SJCRH30 (cell line): ENCODE data around the gene MRPS9. TPM values are rescaled to one million over a fixed set of nuclear protein-coding genes. Genes with fewer than 3 reads are reported as not detected.

Source experiments
- DNase-seq, 2 experiments: peaks; one replicate each; pipeline ENCODE4 v3.0.0-alpha.2; 2015 to 2020
- H3K27ac ChIP-seq: fragments of 250-450 bp; sonication (Bioruptor Pico); 2 replicates; pipeline ENCODE4 v1.5.1; 2020; ENCODE audit warnings: mild to moderate bottlenecking, moderate library complexity
- H3K27me3 ChIP-seq: fragments of 250-450 bp; sonication (Bioruptor Pico); 2 replicates; pipeline ENCODE4 v1.5.1; 2020; ENCODE audit warnings: mild to moderate bottlenecking, moderate library complexity
- H3K36me3 ChIP-seq: fragments of 250-450 bp; sonication (Bioruptor Pico); 2 replicates; pipeline ENCODE4 v1.5.1; 2020; ENCODE audit warnings: mild to moderate bottlenecking, moderate library complexity
- H3K4me1 ChIP-seq: fragments of 250-450 bp; sonication (Bioruptor Pico); 2 replicates; pipeline ENCODE4 v1.5.1; 2020; ENCODE audit warnings: mild to moderate bottlenecking, moderate library complexity
- H3K4me3 ChIP-seq: fragments of 250-450 bp; sonication (Bioruptor Pico); 2 replicates; pipeline ENCODE4 v1.5.1; 2020; ENCODE audit warnings: mild to moderate bottlenecking, moderate library complexity
- H3K9me3 ChIP-seq: fragments of 250-450 bp; sonication (Bioruptor Pico); replicated peaks from 2 replicates; pipeline ENCODE4 v1.5.1; 2020; ENCODE audit warnings: mild to moderate bottlenecking, moderate library complexity
- total RNA-seq: library from RNA; depleted of rRNA; stranded (reverse); fragments of >200 nt; shearing (Covaris generic); gene quantifications from 2 replicates; pipeline ENCODE4 v1.2.3, GENCODE V29; 2014

Gene MRPS9
- total RNA-seq, 1 experiment from 2014 or later = 54.5 TPM

DNA sequence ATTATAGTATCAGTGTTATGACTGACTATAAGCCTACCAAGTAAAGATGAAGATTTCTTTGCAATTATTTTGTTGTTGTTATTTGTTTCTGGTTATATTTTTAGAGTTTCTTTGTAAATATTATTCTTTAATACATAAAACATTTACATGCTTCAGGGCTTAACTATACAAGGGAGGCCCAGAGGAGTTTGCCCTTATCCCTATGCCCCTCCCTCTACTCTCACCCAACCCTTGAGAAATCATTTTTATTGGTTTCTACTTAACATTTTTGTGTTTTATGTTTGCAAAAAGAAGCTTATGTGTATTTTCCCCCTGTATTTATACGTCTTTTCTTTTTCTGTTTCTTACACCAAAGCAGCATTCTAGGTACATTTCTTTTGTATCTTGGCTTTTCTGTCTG, 30.5 kb downstream of the MRPS9 start:
- H3K4me3 ChIP-seq = no peak overlapping the region
- no peak overlapping the region for H3K27ac ChIP-seq
- H3K27me3 ChIP-seq = no peaks in the 10 kb centered on the region
- H3K4me1 ChIP-seq = no peaks in the 10 kb centered on the region
- no peaks in the 10 kb centered on the region for H3K36me3 ChIP-seq
- no peak for DNase-seq
- H3K9me3 ChIP-seq = no peaks in the 10 kb centered on the region

DNA sequence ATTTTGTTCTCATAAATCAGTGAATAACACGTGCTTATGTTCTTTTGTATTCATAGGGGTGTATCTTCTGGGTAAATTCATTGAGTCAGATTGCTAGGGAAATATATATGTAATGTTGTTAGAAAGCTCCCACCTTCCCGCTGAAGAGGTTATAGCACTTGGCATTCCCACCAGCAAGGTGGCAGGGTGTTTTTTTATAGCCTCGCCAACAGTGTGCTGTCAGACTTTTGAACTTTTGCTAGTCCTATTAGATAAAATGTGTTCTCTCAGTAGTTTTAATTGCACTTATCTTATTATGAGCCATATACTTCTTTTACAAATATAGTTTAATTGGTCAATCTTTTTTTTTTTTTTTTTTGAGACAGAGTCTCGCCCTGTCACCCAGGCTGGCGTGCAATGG, 31.0 kb downstream of the MRPS9 start:
- H3K9me3 ChIP-seq = no peaks in the 10 kb centered on the region
- no peak overlapping the region for H3K27ac ChIP-seq
- no peaks in the 10 kb centered on the region for H3K4me1 ChIP-seq
- H3K36me3 ChIP-seq = no peaks in the 10 kb centered on the region; the same call in 1 of the 2 replicates
- DNase-seq = no peak
- no peak overlapping the region for H3K4me3 ChIP-seq
- no peaks in the 10 kb centered on the region for H3K27me3 ChIP-seq

DNA sequence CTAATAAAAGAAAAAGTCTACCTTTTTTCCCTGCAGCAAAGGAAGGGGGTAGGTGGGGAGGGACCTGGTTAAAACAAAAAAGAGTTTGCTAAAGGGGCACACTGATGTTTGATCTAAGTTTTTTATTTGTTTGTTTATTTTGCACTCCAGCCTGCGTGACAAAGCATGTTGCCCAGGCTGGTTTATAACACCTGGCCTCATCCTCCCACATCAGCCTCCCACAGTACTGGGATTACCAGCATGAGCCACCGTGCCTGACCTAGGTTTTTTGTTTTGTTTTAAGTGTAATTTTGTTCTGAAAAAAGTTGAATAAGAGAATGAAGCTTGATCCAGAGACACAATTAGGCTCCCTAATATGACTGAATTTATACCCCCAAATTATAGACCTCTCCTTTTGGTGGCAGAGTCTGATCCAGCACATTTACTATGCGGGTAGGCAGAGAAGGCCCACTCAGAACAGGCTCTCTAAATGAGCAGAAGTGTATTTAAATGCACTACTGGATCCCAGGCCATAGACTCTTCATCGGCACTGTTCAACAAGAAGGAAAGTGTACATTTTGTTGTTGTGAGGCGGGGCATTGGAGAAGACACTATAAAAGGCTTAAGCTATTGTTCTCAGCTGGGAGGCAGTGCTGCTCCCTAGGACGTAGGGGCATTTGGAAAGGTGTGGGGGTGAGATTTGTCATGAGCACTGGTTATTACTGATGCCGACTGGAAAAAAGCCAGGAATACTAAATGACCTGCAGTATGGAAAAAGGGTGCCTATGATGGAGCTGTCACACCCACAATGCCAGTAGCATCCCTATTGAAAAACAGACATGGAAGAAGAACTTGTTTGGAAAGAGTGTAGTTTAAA, 32.4 kb downstream of the MRPS9 start:
- Histone ChIP-seq H3K27ac (no peak overlapping the region), H3K9me3 (no peaks in the 10 kb centered on the region), H3K4me3 (no peak overlapping the region), H3K4me1 (no peaks in the 10 kb centered on the region), H3K36me3 (no peaks in the 10 kb centered on the region; the same call in 1 of the 2 replicates), H3K27me3 (no peaks in the 10 kb centered on the region)
- DNase-seq = no peak

GRCh38 chr2:105071379-105071778, 33.5 kb downstream of the MRPS9 start:
- DNase-seq = no peak
- H3K27me3 ChIP-seq = no peaks in the 10 kb centered on the region

DNA sequence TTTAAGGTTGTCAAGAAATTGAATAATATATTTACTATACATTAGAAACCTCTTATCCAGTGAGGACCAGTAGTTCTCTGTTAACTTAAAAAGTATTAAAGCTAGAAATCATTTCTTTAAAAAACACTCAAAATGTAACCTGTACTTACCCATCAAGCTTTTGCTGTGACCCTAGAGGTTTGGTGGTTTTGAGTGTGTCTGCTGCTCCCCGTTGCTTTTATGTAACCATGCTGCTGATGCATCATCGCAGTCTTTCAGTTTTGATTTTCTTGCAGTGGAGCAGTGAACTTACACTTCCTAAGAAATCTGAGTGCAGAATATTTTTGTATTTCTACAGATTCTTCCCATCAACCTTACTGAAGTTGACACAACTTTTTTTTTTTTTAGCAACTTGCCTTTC, 34.2 kb downstream of the MRPS9 start:
- no peak for DNase-seq
- Histone ChIP-seq H3K36me3 (no peaks in the 10 kb centered on the region; the same call in 1 of the 2 replicates), H3K4me3 (no peak overlapping the region), H3K9me3 (no peaks in the 10 kb centered on the region), H3K4me1 (no peaks in the 10 kb centered on the region), H3K27me3 (no peaks in the 10 kb centered on the region), H3K27ac (no peak overlapping the region)

More at GRCh38 chr2:105071379-105071778, 33.5 kb downstream of the MRPS9 start:
- Histone ChIP-seq H3K36me3 (no peaks in the 10 kb centered on the region; the same call in 1 of the 2 replicates), H3K4me1 (no peaks in the 10 kb centered on the region), H3K27ac (no peak overlapping the region), H3K4me3 (no peak overlapping the region), H3K9me3 (no peaks in the 10 kb centered on the region)

DNA sequence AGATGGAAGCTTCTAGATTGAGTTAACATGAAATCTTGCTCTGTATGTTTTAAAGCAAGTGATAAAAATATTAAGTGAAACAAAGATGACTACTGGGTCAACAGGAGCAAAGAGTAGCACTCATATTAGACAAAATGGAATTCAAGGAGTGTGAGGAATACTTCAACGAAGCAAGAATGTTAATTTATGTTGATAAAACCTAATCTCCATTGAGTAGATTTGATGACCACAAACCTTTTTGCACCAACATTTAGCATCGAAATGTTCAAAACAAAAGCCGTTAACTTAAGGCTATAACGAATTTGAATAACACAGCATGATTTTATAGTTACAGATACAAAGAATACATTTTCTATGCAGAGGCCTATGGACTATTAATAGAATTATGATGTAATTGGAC, 35.7 kb downstream of the MRPS9 start:
- no peak overlapping the region for H3K4me3 ChIP-seq
- no peaks in the 10 kb centered on the region for H3K4me1 ChIP-seq
- H3K27ac ChIP-seq = no peak overlapping the region
- H3K9me3 ChIP-seq = no peaks in the 10 kb centered on the region
- no peak for DNase-seq
- H3K27me3 ChIP-seq = no peaks in the 10 kb centered on the region
- H3K36me3 ChIP-seq = no peaks in the 10 kb centered on the region; the same call in 1 of the 2 replicates

- no peaks in the 10 kb centered on the region for H3K9me3 ChIP-seq
These were observed 38.3 kb downstream of the MRPS9 start for GRCh38 chr2:105076121-105076520.

DNA sequence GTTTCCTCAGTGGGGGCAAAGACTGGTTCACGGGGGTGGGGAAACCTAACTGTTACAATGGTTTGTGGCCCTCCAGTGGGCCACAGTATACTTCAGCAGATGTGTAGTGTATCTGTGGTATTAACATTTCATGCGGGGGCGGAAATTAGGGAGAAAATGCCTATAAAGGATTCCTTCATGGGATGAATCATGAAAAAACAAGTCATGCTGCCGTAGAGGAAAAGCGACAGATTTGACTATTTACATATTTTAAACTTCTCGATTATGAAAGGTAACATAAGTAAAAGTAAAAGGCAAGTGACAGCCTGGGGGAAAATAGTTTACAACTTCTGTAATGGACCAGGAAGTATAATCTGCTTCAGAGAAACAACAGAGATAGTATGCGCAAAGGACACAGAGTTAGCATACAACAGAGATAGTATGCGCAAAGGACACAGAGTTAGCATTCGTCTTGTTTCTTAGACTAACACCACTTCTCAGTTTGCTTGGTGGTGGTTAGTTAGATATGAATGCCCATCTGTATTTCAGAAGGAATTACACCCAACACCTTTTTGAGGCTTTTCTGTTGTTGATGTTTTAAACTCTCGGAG, 41.1 kb downstream of the MRPS9 start:
- DNase-seq = no peak
- H3K36me3 ChIP-seq = no peaks in the 10 kb centered on the region
- H3K27ac ChIP-seq = no peak overlapping the region
- H3K4me3 ChIP-seq = no peak overlapping the region
- no peaks in the 10 kb centered on the region for H3K9me3 ChIP-seq
- H3K4me1 ChIP-seq = peaks cover 28% of the 10 kb centered on the region
- H3K27me3 ChIP-seq = no peaks in the 10 kb centered on the region

More at GRCh38 chr2:105076121-105076520, 38.3 kb downstream of the MRPS9 start:
- H3K27me3 ChIP-seq = no peaks in the 10 kb centered on the region
- peaks cover 18% of the 10 kb centered on the region for H3K4me1 ChIP-seq
- no peaks in the 10 kb centered on the region; the same call in 1 of the 2 replicates for H3K36me3 ChIP-seq
- H3K27ac ChIP-seq = no peak overlapping the region
- H3K4me3 ChIP-seq = no peak overlapping the region
- DNase-seq = no peak

DNA sequence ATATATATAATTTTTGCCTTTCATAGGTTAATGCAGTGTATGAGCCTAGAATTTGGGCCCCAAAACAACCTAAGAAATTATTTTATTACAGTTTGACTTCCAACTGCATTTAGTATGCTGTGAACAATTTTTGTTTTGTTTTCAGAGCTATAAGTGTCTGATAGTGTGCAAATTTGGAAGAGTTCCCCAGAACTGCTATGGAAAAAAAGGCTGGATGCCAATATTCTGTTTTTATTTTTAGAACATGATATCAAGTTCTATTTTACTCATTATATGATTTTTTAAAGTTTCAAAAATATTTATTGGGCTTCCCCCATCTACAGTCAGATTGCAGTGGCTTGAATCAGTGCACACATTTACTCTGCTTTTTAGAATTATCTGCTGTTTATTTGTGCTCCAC, 42.6 kb downstream of the MRPS9 start:
- DNase-seq = no peak
- peaks cover 28% of the 10 kb centered on the region for H3K4me1 ChIP-seq
- H3K9me3 ChIP-seq = no peaks in the 10 kb centered on the region
- H3K27ac ChIP-seq = peak overlapping the region; percentile 70
- H3K4me3 ChIP-seq = peak overlapping the region; percentile 40
- no peaks in the 10 kb centered on the region for H3K36me3 ChIP-seq
- no peaks in the 10 kb centered on the region for H3K27me3 ChIP-seq

DNA sequence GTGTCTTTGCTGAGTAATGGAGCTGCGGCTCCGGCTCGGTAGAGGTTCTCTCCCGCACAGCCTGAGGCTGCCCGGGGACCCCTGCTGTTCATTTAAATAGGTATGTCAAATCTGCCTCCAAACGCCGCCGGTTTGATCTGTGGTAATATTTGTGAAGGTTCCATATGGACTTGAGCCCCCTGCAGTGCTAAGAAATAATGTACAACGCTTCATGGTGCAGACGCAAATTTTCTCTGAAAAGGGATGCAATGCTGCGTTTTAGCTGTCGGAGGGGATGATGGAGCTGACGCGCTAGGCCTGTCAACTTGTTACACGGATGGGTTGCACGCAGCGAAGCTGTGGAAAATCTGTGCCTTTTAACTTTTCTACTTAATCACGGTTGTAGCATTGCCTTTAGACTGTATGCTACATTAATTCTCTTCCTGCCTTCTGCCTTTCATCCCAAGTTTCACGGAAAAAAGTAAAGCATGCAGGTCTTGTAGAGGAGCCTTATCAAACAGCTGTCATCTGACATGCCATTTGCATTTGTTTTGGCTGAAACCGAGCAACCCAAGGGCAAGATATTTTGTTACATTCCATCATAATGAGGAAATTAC, 43.2 kb downstream of the MRPS9 start:
- Histone ChIP-seq H3K27ac (peak overlapping the region; percentile 70), H3K4me1 (peaks cover 28% of the 10 kb centered on the region), H3K9me3 (no peaks in the 10 kb centered on the region), H3K4me3 (peak overlapping the region; percentile 40), H3K36me3 (no peaks in the 10 kb centered on the region), H3K27me3 (no peaks in the 10 kb centered on the region)
- peak; percentile 63 to 73 for DNase-seq

GRCh38 chr2:105082107-105082506, 44.2 kb downstream of the MRPS9 start:
- H3K27me3 ChIP-seq = no peaks in the 10 kb centered on the region
- no peak overlapping the region for H3K4me3 ChIP-seq
- H3K4me1 ChIP-seq = peaks cover 37% of the 10 kb centered on the region
- peak overlapping the region; percentile 70 for H3K27ac ChIP-seq
- H3K9me3 ChIP-seq = no peaks in the 10 kb centered on the region
- no peak for DNase-seq
- no peaks in the 10 kb centered on the region for H3K36me3 ChIP-seq

- DNase-seq = no peak
- no peaks in the 10 kb centered on the region for H3K9me3 ChIP-seq
- no peak overlapping the region for H3K27ac ChIP-seq
- no peaks in the 10 kb centered on the region for H3K27me3 ChIP-seq
- H3K36me3 ChIP-seq = no peaks in the 10 kb centered on the region; the same call in none of the 2 replicates
- no peak overlapping the region for H3K4me3 ChIP-seq
- H3K4me1 ChIP-seq = peaks cover 25% of the 10 kb centered on the region
These were observed 47.7 kb downstream of the MRPS9 start for GRCh38 chr2:105085525-105085924.

DNA sequence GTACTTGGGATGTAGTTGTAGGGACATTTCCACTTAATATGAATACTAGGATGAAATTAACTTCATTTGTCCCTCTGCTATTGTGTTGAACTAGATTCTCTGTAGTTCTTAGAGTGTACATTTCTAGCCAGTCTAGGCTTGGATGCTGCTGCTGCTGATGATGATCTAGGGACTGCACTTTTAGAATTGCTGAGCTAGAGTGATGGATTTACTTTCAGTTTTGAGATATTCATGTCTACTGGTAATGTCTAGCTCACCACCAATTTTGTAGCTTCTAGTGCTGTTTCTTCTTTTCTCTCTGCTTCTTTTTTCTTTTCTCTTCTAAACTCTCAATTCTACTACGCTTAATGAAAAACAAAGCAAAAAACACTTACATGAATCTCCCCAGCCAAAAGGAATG, 49.4 kb downstream of the MRPS9 start:
- Histone ChIP-seq H3K27me3 (no peaks in the 10 kb centered on the region), H3K27ac (no peak overlapping the region)
- no peak for DNase-seq

DNA sequence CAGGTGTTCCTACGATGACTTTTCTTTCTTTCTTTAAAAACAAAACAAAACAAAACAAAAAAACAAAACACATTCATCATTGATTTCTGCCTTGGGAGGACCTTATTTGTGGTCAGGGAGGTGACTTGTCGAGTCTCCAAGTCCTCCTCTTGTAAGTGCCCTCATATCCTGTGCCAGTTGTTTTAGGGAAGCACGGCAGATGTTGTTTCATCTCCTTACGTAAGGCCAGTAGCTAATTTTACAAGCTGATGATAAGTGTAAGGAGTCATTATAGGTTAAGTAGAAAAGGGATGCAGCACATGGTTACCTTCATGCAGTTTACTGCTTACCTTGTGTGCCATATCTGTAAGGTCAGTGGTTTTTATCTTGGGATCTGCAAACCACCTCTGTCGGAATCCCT, 52.2 kb downstream of the MRPS9 start:
- H3K9me3 ChIP-seq = no peaks in the 10 kb centered on the region
- no peak for DNase-seq
- H3K27ac ChIP-seq = no peak overlapping the region
- no peaks in the 10 kb centered on the region for H3K27me3 ChIP-seq
- no peak overlapping the region for H3K4me3 ChIP-seq
- H3K36me3 ChIP-seq = no peaks in the 10 kb centered on the region; the same call in none of the 2 replicates
- H3K4me1 ChIP-seq = peaks cover 34% of the 10 kb centered on the region

More for the DNA sequence above, 49.4 kb downstream of the MRPS9 start:
- Histone ChIP-seq H3K36me3 (no peaks in the 10 kb centered on the region; the same call in none of the 2 replicates), H3K4me1 (peaks cover 13% of the 10 kb centered on the region; the same call in 1 of the 2 replicates), H3K4me3 (no peak overlapping the region), H3K9me3 (no peaks in the 10 kb centered on the region)

DNA sequence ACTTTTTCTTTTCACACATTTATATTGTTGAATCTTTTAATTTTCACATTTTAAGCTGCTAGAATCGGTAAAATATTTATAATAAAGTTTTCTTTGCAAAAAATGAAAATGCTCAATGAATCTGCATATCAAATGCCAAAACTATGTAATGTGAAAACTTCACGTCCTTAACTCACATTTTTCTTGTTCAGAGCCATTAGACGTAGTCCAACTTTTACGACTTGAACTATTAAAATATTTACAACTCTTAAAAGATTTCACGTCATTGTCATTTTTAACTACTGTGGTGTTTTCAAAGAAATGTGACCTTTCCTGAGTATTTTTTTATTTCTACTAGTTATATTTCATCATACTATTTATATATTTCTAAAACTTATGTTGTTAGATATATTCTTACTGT, 54.9 kb downstream of the MRPS9 start:
- Histone ChIP-seq H3K27me3 (no peaks in the 10 kb centered on the region), H3K4me3 (no peak overlapping the region), H3K4me1 (peaks cover 22% of the 10 kb centered on the region), H3K27ac (no peak overlapping the region; the same call in 1 of the 2 replicates), H3K36me3 (peaks cover 5% of the 10 kb centered on the region), H3K9me3 (no peaks in the 10 kb centered on the region)
- DNase-seq = no peak
